HG02571 (cell line): Measurements from ENCODE around the gene S100PBP.
"Not testable (repeated sequence)": the region's sequence is repeated elsewhere in the genome, so short reads cannot be mapped to it uniquely, and the experiment has no call there.

ENCODE experiments used
- ATAC-seq: cut with Tn5 transposase; IDR thresholded peaks from one replicate; pipeline ENCODE4 v1.9.1; 2021; ENCODE audit warnings: mild to moderate bottlenecking, moderate library complexity; ENCODE audit not compliant: unreplicated experiment

S100PBP gene

GRCh38 chr1:32898958-32899357, 81.5 kb downstream of the S100PBP start:
- ATAC-seq, result no peak

GRCh38 chr1:32899586-32900296, 82.3 kb downstream of the S100PBP start:
- no peak for ATAC-seq

GRCh38 chr1:32900371-32900955, 83.0 kb downstream of the S100PBP start:
- no peak for ATAC-seq

- ATAC-seq, result no peak
Measured at GRCh38 chr1:32900956-32901822, 83.7 kb downstream of the S100PBP start, which contains the start of gene TMEM54. TMEM54 (minus strand) TSS chr1:32901389; CDS start chr1:32901238, 151 bp downstream.

GRCh38 chr1:32901823-32902534, 84.5 kb downstream of the S100PBP start:
- ATAC-seq, result no peak

GRCh38 chr1:32902535-32902920, 85.1 kb downstream of the S100PBP start:
- ATAC-seq, result no peak

- ATAC-seq, result no peak
Measured at GRCh38 chr1:32903991-32904785, 86.7 kb downstream of the S100PBP start.

GRCh38 chr1:32904797-32905196, 87.3 kb downstream of the S100PBP start:
- no peak for ATAC-seq

GRCh38 chr1:32905588-32905987, 88.1 kb downstream of the S100PBP start:
- not testable (repeated sequence) for ATAC-seq

GRCh38 chr1:32906654-32907053, 89.2 kb downstream of the S100PBP start:
- no peak for ATAC-seq

GRCh38 chr1:32907435-32907834, 90.0 kb downstream of the S100PBP start:
- ATAC-seq, result no peak
